ENCODE results near the gene ABHD8.

The ABHD8 gene

DNA sequence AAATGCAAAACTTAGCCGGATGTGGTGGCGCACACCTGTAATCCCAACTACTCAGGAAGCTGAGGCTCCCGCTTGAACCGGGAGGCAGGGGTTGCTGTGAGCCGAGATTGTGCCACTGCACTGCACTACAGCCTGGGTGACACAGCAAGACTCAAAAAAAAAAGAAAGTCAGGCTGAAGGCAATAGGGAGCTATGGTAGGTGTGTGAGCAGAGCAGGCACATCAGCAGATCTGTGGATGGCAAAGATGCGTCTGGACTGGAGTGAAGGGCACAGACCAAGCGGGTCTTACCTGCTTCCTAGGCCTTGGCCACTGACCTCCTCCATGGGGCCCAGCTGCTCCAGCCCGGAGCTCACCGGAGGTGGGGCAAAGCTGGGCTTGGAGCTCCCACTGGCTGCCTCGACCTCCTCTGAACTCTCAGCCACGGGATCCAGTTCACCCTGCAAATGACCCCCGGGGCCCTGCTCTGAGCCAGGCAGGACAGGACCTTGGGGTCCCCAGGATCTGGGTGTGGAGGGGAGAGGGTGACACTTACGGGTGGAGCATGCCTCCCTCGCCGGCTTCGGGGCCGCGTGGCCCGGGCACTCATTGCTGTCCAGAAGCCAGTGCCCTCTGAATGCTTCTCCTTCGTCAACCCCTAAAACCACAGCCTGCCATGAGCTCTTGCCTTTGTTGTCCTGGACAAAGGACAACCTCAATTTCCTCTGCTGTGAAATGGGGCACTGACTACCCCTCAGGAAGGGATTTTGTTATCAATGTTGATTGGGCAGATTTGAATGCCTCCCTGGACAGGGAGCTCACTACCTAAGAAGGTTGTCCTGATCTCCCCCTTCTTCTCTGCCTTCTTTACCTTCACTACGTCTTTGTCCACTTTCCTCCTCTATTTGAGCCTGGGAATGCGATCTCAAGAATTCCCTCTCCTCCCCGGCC lies 39.2 kb downstream of the ABHD8 start:
- Histone ChIP-seq H3K4ac (ENCODE audit: low read depth, low read length) (no peak overlapping the region), H2BK5ac (ENCODE audit: low read length) (no peak overlapping the region), H3K4me3 (ENCODE audit: low read length) (no peak overlapping the region), H3K4me2 (ENCODE audit: low read length) (no peak overlapping the region), H3K27ac (ENCODE audit: low read depth, low read length) (no peak overlapping the region), H3K18ac (ENCODE audit: low read length) (peak overlapping the region; percentile 5), H3K23ac (ENCODE audit: low read length) (no peak overlapping the region), H4K5ac (ENCODE audit: low read length) (peak overlapping the region; percentile 47), H2BK120ac (ENCODE audit: low read depth, low read length) (no peak overlapping the region), H4K8ac (ENCODE audit: low read depth, low read length) (no peak overlapping the region), H3K36me3 (ENCODE audit: control insufficient read depth, insufficient read depth, low read length) (no peaks in the 10 kb centered on the region), H3K4me1 (ENCODE audit: control insufficient read depth, low read depth, low read length) (peaks cover 2% of the 10 kb centered on the region), H3K27me3 (ENCODE audit: insufficient read depth, low read length, poor library complexity) (no peaks in the 10 kb centered on the region), H2AK5ac (ENCODE audit: low read length) (peak overlapping the region; percentile 71), H2BK15ac (replicated peaks; ENCODE audit: low read depth) (no peak overlapping the region), H3K56ac (ENCODE audit: low read length) (peak overlapping the region; percentile 81), H3K9ac (ENCODE audit: low read length) (peak overlapping the region; percentile 61), H3K79me1 (ENCODE audit: low read length) (no peaks in the 10 kb centered on the region), H3K79me2 (ENCODE audit: control insufficient read depth, insufficient read depth, low read length) (peaks cover 3% of the 10 kb centered on the region)
- WGBS (ENCODE audit: extremely low coverage, insufficient coverage, low lambda C conversion rate), result no CpG with 5 or more reads among the region's 23 CpGs
- no peak for DNase-seq

DNA sequence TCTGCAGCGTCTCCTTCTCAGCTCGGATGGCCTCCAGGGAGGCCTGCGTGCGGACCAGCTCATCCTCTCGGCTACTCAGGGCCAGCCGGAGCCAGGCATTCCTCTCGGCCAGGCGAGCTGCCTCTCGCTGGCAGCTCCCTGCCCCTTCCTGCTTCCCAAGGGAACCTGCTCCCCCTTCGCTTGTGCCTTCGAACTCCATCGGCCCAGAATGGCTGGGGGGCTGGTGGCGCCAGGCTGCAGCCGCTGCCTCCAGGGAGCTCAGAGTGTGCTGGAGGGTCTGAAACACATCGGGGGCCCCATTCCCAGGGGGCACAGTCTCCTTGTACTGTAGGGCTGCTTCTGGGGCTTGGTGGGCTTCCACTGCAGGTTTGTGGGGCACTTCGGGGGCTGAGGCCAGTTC lies 40.7 kb downstream of the ABHD8 start:
- H3K4ac ChIP-seq (ENCODE audit: low read depth, low read length), result no peak overlapping the region
- no peak overlapping the region for H3K56ac ChIP-seq (ENCODE audit: low read length)
- H3K79me1 ChIP-seq (ENCODE audit: low read length), result no peaks in the 10 kb centered on the region
- no peak overlapping the region for H3K18ac ChIP-seq (ENCODE audit: low read length)
- H3K4me3 ChIP-seq (ENCODE audit: low read length), result no peak overlapping the region
- no peak overlapping the region for H2BK5ac ChIP-seq (ENCODE audit: low read length)
- WGBS (ENCODE audit: extremely low coverage, insufficient coverage, low lambda C conversion rate), result no CpG with 5 or more reads among the region's 16 CpGs
- no peak overlapping the region for H2BK120ac ChIP-seq (ENCODE audit: low read depth, low read length)
- no peaks in the 10 kb centered on the region for H3K79me2 ChIP-seq (ENCODE audit: control insufficient read depth, insufficient read depth, low read length)
- no peak overlapping the region for H4K8ac ChIP-seq (ENCODE audit: low read depth, low read length)
- H3K27ac ChIP-seq (ENCODE audit: low read depth, low read length), result no peak overlapping the region
- H3K4me1 ChIP-seq (ENCODE audit: control insufficient read depth, low read depth, low read length), result peaks cover 2% of the 10 kb centered on the region
- no peak overlapping the region for H4K5ac ChIP-seq (ENCODE audit: low read length)
- no peak overlapping the region for H2BK15ac ChIP-seq (replicated peaks; ENCODE audit: low read depth)
- H3K27me3 ChIP-seq (ENCODE audit: insufficient read depth, low read length, poor library complexity), result no peaks in the 10 kb centered on the region
- DNase-seq, result no peak
- no peak overlapping the region for H3K9ac ChIP-seq (ENCODE audit: low read length)
- no peak overlapping the region for H3K4me2 ChIP-seq (ENCODE audit: low read length)
- no peak overlapping the region for H3K23ac ChIP-seq (ENCODE audit: low read length)
- no peaks in the 10 kb centered on the region for H3K36me3 ChIP-seq (ENCODE audit: control insufficient read depth, insufficient read depth, low read length)
- H2AK5ac ChIP-seq (ENCODE audit: low read length), result no peak overlapping the region

DNA sequence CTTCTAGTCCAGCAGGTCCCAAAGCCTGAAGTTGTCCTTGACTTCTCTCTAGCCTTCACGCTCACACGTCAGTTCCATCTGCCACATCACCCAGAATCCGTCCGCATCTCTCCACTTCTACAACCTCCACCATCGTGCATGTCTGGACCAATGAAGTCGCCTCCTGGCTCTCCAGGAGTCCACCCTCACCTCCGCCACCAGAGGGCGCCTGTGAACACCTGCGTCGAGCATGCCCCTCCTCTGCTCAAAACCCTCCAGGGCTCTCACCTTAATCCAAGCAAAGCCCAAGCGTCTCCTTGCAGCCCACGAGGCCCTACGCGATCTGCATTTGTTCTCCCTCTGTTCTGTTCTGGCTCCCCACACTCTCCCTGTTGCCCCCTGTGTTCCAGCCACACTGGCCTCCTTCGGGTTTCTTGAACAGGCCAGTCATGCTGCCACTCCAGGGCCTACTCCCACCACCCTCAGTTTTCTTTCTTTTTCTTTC lies 42.3 kb downstream of the ABHD8 start:
- peak; percentile 96 for DNase-seq
- peak overlapping the region; percentile 74 for H3K56ac ChIP-seq (ENCODE audit: low read length)
- no peaks in the 10 kb centered on the region for H3K79me2 ChIP-seq (ENCODE audit: control insufficient read depth, insufficient read depth, low read length)
- no peak overlapping the region for H2BK120ac ChIP-seq (ENCODE audit: low read depth, low read length)
- no peaks in the 10 kb centered on the region for H3K36me3 ChIP-seq (ENCODE audit: control insufficient read depth, insufficient read depth, low read length)
- H3K23ac ChIP-seq (ENCODE audit: low read length), result no peak overlapping the region
- no peaks in the 10 kb centered on the region for H3K27me3 ChIP-seq (ENCODE audit: insufficient read depth, low read length, poor library complexity)
- H3K4ac ChIP-seq (ENCODE audit: low read depth, low read length), result no peak overlapping the region
- no peak overlapping the region for H3K9ac ChIP-seq (ENCODE audit: low read length)
- no peak overlapping the region for H4K5ac ChIP-seq (ENCODE audit: low read length)
- no peaks in the 10 kb centered on the region for H3K79me1 ChIP-seq (ENCODE audit: low read length)
- peaks cover 2% of the 10 kb centered on the region for H3K4me1 ChIP-seq (ENCODE audit: control insufficient read depth, low read depth, low read length)
- no peak overlapping the region for H3K27ac ChIP-seq (ENCODE audit: low read depth, low read length)
- no peak overlapping the region for H2BK5ac ChIP-seq (ENCODE audit: low read length)
- no peak overlapping the region for H2AK5ac ChIP-seq (ENCODE audit: low read length)
- H3K4me3 ChIP-seq (ENCODE audit: low read length), result no peak overlapping the region
- H2BK15ac ChIP-seq (replicated peaks; ENCODE audit: low read depth), result no peak overlapping the region
- no peak overlapping the region for H3K18ac ChIP-seq (ENCODE audit: low read length)
- no CpG with 5 or more reads among the region's 15 CpGs for WGBS (ENCODE audit: extremely low coverage, insufficient coverage, low lambda C conversion rate)
- H3K4me2 ChIP-seq (ENCODE audit: low read length), result no peak overlapping the region
- H4K8ac ChIP-seq (ENCODE audit: low read depth, low read length), result no peak overlapping the region

DNA sequence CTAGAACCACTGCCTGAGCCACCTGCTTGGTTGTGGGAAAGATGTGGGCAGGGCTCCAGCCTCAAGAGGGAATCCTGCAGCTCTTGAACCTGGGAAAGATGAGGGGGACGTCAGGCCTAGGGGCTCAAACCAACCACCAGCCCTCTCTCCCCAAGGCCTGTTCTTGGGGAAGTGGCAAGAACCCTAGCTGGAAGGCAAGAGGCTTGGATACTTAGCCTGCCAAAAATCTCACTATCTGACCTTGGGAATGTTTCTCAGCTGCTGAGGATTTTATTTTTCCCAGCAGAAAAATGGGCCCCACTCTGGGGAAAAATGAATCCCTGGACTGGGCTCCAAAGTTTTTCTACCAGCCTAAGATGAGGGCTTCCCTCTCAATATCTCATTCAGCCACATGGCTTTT lies 43.3 kb downstream of the ABHD8 start:
- Histone ChIP-seq H3K27me3 (ENCODE audit: insufficient read depth, low read length, poor library complexity) (no peaks in the 10 kb centered on the region), H2BK5ac (ENCODE audit: low read length) (no peak overlapping the region), H3K79me1 (ENCODE audit: low read length) (no peaks in the 10 kb centered on the region), H3K4ac (ENCODE audit: low read depth, low read length) (no peak overlapping the region), H3K4me2 (ENCODE audit: low read length) (no peak overlapping the region), H3K23ac (ENCODE audit: low read length) (no peak overlapping the region), H3K4me3 (ENCODE audit: low read length) (no peak overlapping the region), H3K79me2 (ENCODE audit: control insufficient read depth, insufficient read depth, low read length) (no peaks in the 10 kb centered on the region), H4K8ac (ENCODE audit: low read depth, low read length) (no peak overlapping the region), H4K5ac (ENCODE audit: low read length) (no peak overlapping the region), H3K9ac (ENCODE audit: low read length) (no peak overlapping the region), H2BK120ac (ENCODE audit: low read depth, low read length) (no peak overlapping the region), H2AK5ac (ENCODE audit: low read length) (no peak overlapping the region), H3K4me1 (ENCODE audit: control insufficient read depth, low read depth, low read length) (peaks cover 2% of the 10 kb centered on the region), H3K36me3 (ENCODE audit: control insufficient read depth, insufficient read depth, low read length) (no peaks in the 10 kb centered on the region), H3K18ac (ENCODE audit: low read length) (no peak overlapping the region), H2BK15ac (replicated peaks; ENCODE audit: low read depth) (no peak overlapping the region), H3K56ac (ENCODE audit: low read length) (no peak overlapping the region), H3K27ac (ENCODE audit: low read depth, low read length) (no peak overlapping the region)
- WGBS (ENCODE audit: extremely low coverage, insufficient coverage, low lambda C conversion rate), result no CpG with 5 or more reads among the region's 1 CpG
- no peak for DNase-seq

DNA sequence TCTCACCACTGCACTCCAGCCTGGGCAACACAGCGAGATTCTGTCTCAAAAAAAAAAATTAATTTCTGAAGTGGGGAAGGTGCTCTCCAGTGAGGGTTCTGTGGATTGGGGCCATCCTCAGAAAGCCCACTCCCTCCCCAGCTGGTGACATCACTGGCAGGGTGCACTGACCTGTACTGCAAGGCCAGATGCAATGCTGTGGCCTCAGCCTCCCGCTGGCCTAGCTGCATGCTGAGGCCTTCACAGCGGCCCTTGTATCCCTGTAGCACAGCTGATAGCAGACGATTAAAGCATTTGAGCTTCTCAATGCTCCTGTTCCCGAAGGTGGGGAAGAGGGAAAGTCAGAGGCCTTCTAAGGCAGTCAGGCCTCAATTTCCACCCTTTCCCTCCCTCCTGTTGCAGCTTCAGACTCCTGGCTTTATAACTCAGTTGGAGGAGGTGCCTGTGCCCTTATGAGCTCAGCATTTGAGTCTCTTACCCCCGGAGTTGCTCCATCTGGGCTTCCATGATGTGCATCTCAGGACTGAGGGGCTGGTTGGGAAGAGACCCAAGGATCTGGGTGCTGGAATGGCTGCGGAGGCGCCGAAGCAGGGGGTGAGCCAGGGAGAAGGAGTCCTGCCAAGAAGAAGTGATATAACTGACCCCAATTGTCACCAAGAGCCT lies 44.0 kb downstream of the ABHD8 start:
- H3K27me3 ChIP-seq (ENCODE audit: insufficient read depth, low read length, poor library complexity), result no peaks in the 10 kb centered on the region
- H3K18ac ChIP-seq (ENCODE audit: low read length), result no peak overlapping the region
- H3K79me2 ChIP-seq (ENCODE audit: control insufficient read depth, insufficient read depth, low read length), result no peaks in the 10 kb centered on the region
- no CpG with 5 or more reads among the region's 9 CpGs for WGBS (ENCODE audit: extremely low coverage, insufficient coverage, low lambda C conversion rate)
- H3K4me2 ChIP-seq (ENCODE audit: low read length), result no peak overlapping the region
- H2AK5ac ChIP-seq (ENCODE audit: low read length), result no peak overlapping the region
- H4K8ac ChIP-seq (ENCODE audit: low read depth, low read length), result no peak overlapping the region
- no peak overlapping the region for H3K27ac ChIP-seq (ENCODE audit: low read depth, low read length)
- H3K23ac ChIP-seq (ENCODE audit: low read length), result no peak overlapping the region
- no peak overlapping the region for H3K4ac ChIP-seq (ENCODE audit: low read depth, low read length)
- H3K56ac ChIP-seq (ENCODE audit: low read length), result no peak overlapping the region
- H3K36me3 ChIP-seq (ENCODE audit: control insufficient read depth, insufficient read depth, low read length), result no peaks in the 10 kb centered on the region
- H2BK15ac ChIP-seq (replicated peaks; ENCODE audit: low read depth), result no peak overlapping the region
- H2BK120ac ChIP-seq (ENCODE audit: low read depth, low read length), result no peak overlapping the region
- H2BK5ac ChIP-seq (ENCODE audit: low read length), result no peak overlapping the region
- no peaks in the 10 kb centered on the region for H3K79me1 ChIP-seq (ENCODE audit: low read length)
- H3K9ac ChIP-seq (ENCODE audit: low read length), result no peak overlapping the region
- DNase-seq, result peak; percentile 74
- H3K4me3 ChIP-seq (ENCODE audit: low read length), result no peak overlapping the region
- H4K5ac ChIP-seq (ENCODE audit: low read length), result no peak overlapping the region
- no peaks in the 10 kb centered on the region for H3K4me1 ChIP-seq (ENCODE audit: control insufficient read depth, low read depth, low read length)
